ENCODE results near the gene NECTIN3. TPM values are rescaled to one million over a fixed set of nuclear protein-coding genes. Genes with fewer than 3 reads are reported as not detected.

Gene NECTIN3
- total RNA-seq, 1 donor from 2014 or later: 20.4 TPM

DNA sequence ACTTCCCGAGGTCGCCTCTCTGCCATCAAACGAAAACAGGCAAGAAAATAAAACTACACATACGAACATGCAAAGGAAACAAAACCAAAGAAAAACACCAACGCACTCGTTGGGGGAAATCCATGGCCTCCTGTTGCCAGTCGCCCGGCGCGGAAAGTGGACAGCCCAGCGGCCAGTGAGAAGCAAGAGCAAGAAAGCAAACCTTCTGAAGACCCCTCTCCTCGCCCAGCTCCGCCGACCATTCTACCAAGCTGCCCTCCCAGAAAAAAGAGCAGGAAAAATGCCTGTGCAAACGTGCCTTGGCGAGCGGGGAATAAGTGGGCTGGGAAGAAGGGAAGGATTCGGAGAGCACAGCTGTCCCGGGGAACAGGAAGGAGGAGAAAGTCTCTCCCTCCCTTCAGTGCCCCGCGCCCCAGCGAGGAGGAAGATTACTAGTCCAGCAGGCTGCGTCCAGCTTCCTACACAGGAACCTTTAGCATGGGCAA, 802 bp upstream of the NECTIN3 start:
- DNase-seq (ENCODE audit: extremely low spot score in 2 of 2): no peak

DNA sequence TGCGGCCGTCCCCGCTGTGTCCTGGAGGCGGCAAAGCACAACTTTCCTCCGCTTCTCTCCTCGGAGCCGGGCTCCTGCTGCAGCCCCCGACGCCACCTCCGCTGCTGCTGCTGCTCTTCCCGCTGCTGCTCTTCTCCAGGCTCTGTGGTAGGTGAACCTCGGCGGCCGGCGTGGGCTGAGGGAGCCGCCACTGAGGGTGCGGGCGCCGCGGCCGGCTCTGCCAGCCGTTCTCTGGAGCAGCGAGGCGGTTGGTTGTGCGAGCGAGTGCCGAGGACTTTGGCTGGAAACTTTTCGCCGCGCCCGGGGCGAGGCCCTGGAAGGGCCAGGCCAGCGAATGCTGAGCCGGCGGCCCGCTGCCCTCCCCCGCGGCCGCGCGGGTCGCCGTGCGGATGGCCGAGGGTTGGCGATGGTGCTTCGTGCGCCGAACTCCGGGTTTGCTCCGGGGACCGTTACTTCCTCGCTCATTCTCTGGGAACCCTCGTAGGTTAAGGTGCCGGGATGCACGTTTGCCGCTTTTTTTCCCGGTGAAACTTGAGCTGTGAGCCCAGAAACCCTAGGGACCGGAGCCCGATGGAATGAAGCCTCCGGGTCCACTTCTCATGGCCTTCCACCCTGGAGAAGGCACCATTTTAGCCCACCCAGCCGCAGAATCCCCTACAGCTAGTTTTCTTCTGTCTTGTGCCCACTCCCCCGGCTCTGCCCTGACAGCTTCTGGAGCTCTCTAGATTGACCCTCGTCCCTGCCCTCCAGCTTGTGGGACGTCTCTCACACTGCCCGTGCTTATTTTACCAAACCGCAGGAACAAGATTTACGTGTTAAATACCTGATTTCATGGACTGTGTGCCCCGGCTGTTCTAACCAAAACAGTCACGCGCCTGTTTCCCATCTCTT, 660 bp downstream of the NECTIN3 start:
- H3K27me3 ChIP-seq: no peaks in the 10 kb centered on the region
- intact Hi-C loops (cut with DNase I): no loop called here
- peak overlapping the region; percentile 95 for H3K27ac ChIP-seq
- DNase-seq (ENCODE audit: extremely low spot score in 2 of 2): no peak
- H3K4me3 ChIP-seq: peak overlapping the region; percentile 91 to 93
- H3K4me1 ChIP-seq: peaks cover 30% of the 10 kb centered on the region
- H3K9me3 ChIP-seq: no peaks in the 10 kb centered on the region
- no peaks in the 10 kb centered on the region for H3K36me3 ChIP-seq
- TF ChIP-seq POLR2A (IDR thresholded peaks at IDR 0.05) (no peak), POLR2AphosphoS5 (IDR thresholded peaks at IDR 0.05; ENCODE audit: insufficient read depth in 1 of 2, low read depth in 1 of 2) (no peak)
- TF ChIP-seq, protein P1, sequence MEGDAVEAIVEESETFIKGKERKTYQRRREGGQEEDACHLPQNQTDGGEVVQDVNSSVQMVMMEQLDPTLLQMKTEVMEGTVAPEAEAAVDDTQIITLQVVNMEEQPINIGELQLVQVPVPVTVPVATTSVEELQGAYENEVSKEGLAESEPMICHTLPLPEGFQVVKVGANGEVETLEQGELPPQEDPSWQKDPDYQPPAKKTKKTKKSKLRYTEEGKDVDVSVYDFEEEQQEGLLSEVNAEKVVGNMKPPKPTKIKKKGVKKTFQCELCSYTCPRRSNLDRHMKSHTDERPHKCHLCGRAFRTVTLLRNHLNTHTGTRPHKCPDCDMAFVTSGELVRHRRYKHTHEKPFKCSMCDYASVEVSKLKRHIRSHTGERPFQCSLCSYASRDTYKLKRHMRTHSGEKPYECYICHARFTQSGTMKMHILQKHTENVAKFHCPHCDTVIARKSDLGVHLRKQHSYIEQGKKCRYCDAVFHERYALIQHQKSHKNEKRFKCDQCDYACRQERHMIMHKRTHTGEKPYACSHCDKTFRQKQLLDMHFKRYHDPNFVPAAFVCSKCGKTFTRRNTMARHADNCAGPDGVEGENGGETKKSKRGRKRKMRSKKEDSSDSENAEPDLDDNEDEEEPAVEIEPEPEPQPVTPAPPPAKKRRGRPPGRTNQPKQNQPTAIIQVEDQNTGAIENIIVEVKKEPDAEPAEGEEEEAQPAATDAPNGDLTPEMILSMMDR (IDR thresholded peaks at IDR 0.05): no peak

More for the DNA sequence above, 802 bp upstream of the NECTIN3 start:
- no peaks in the 10 kb centered on the region for H3K9me3 ChIP-seq
- TF ChIP-seq POLR2A (IDR thresholded peaks at IDR 0.05) (no peak), POLR2AphosphoS5 (IDR thresholded peaks at IDR 0.05; ENCODE audit: insufficient read depth in 1 of 2, low read depth in 1 of 2) (no peak)
- TF ChIP-seq, protein P1 (IDR thresholded peaks at IDR 0.05): no peak
- peaks cover 30% of the 10 kb centered on the region for H3K4me1 ChIP-seq
- H3K27ac ChIP-seq: peak overlapping the region; percentile 95
- intact Hi-C loops (cut with DNase I): no loop called here
- no peaks in the 10 kb centered on the region for H3K27me3 ChIP-seq
- peak overlapping the region; percentile 91 to 93 for H3K4me3 ChIP-seq
- H3K36me3 ChIP-seq: no peaks in the 10 kb centered on the region

DNA sequence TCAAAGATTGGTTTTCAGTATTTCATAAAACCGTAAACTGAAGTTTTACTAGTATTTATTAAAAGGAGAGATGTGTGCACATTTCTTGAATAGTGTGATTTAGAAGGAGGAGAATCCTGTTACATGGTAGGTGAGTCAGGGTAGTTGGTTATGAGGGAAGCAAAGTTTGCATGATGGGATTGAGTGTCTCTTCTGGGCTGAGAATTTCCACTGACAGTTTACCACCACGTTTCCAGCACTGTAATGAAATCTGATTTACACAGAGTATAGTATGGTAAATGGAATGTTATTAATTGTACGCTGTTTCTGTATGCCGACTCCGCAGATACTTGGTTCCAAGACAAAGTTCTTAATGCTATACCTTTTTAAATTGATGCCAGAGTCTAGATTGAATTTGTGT, 1.6 kb downstream of the NECTIN3 start:
- TF ChIP-seq, protein P1 (IDR thresholded peaks at IDR 0.05): no peak
- TF ChIP-seq POLR2AphosphoS5 (IDR thresholded peaks at IDR 0.05; ENCODE audit: insufficient read depth in 1 of 2, low read depth in 1 of 2) (no peak), POLR2A (IDR thresholded peaks at IDR 0.05) (no peak)
- Histone ChIP-seq H3K4me3 (peak overlapping the region; percentile 91 to 93), H3K27ac (no peak overlapping the region), H3K27me3 (no peaks in the 10 kb centered on the region), H3K36me3 (no peaks in the 10 kb centered on the region), H3K9me3 (no peaks in the 10 kb centered on the region), H3K4me1 (peaks cover 30% of the 10 kb centered on the region)
- DNase-seq (ENCODE audit: extremely low spot score in 2 of 2): no peak
- intact Hi-C loops (cut with DNase I): no loop called here

DNA sequence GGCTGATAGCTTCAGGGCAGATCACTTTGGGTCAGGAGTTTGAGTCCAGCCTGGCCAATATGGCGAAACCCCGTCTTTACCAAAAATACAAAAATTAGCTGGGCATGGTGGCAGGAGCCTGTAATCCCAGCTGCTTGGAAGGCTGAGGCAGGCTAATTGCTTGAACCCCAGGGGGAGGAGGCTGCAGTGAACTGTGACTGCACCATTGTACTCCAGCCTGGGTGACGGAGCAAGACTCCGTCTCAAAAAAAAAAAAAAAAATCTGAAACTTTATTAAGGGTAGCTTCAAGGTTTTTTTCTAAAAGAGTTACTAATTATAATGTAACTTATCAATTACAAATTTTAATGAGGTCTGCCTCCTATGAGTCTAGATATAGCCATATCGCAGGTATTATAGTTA, 5.1 kb downstream of the NECTIN3 start:
- Histone ChIP-seq H3K27me3 (no peaks in the 10 kb centered on the region), H3K4me1 (peaks cover 33% of the 10 kb centered on the region), H3K36me3 (no peaks in the 10 kb centered on the region), H3K27ac (no peak overlapping the region), H3K9me3 (no peaks in the 10 kb centered on the region), H3K4me3 (no peak overlapping the region)
- no peak for DNase-seq (ENCODE audit: extremely low spot score in 2 of 2)
- intact Hi-C loops (cut with DNase I): no loop called here
- no peak for TF ChIP-seq POLR2AphosphoS5 (IDR thresholded peaks at IDR 0.05; ENCODE audit: insufficient read depth in 1 of 2, low read depth in 1 of 2)
- TF ChIP-seq POLR2A (IDR thresholded peaks at IDR 0.05): no peak
- TF ChIP-seq, protein P1 (IDR thresholded peaks at IDR 0.05): no peak

DNA sequence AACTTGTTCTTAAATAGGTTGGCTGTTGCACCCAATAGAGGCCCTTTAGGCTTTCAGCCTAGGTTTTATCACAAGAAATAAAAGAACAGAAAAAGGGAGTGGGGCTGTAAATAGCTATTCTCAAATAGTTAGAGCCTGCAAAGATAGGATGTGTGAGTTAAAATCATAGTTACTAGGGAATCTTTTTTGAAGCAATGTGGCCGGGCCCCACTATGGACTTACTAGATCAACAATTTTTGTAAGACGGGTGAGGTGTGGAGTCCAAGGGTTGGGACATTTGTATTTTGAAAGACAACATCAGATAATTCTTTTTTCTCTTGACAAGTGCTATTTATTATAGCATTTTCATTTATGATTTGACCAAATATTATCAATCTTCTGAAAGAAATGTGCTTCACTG, 5.8 kb downstream of the NECTIN3 start:
- Histone ChIP-seq H3K9me3 (no peaks in the 10 kb centered on the region), H3K4me1 (peaks cover 30% of the 10 kb centered on the region), H3K36me3 (no peaks in the 10 kb centered on the region), H3K27me3 (no peaks in the 10 kb centered on the region), H3K27ac (no peak overlapping the region), H3K4me3 (no peak overlapping the region)
- no peak for DNase-seq (ENCODE audit: extremely low spot score in 2 of 2)
- intact Hi-C loops (cut with DNase I): no loop called here
- TF ChIP-seq, protein P1 (IDR thresholded peaks at IDR 0.05): no peak
- TF ChIP-seq POLR2AphosphoS5 (IDR thresholded peaks at IDR 0.05; ENCODE audit: insufficient read depth in 1 of 2, low read depth in 1 of 2) (no peak), POLR2A (IDR thresholded peaks at IDR 0.05) (no peak)
